Uterus (tissue), 4 donors: ENCODE measurements around the gene NUDT22. TPM values are rescaled to one million over a fixed set of nuclear protein-coding genes. Genes with fewer than 3 reads are reported as not detected.

ENCODE experiments used
- DNase-seq, 2 donors: peaks; one replicate each; pipeline ENCODE4 v3.0.0-alpha.2; 2019 to 2020
- H3K27ac ChIP-seq, 2 donors: fragments of 200-600 bp; sonication (generic); 1 replicate in 1 of 2; 2 replicates in 1 of 2; pipeline ENCODE4 v1.5.1; 2016 to 2018
- H3K27me3 ChIP-seq, 2 donors: fragments of 200-600 bp; sonication (generic); one replicate each; pipeline ENCODE4 v1.5.1; 2018 to 2019; ENCODE audit warnings: control low read depth in 1 of 2
- H3K36me3 ChIP-seq, 2 donors: fragments of 200-600 bp; sonication (generic); one replicate each; pipeline ENCODE4 v1.5.1; 2019; ENCODE audit warnings: control low read depth in 1 of 2
- H3K4me1 ChIP-seq, 2 donors: fragments of 200-600 bp; sonication (generic); one replicate each; pipeline ENCODE4 v1.5.1; 2018 to 2019; ENCODE audit warnings: control low read depth in 1 of 2
- H3K4me3 ChIP-seq, 2 donors: fragments of 200-600 bp; sonication (generic); 1 replicate in 1 of 2; 2 replicates in 1 of 2; pipeline ENCODE4 v1.5.1; 2018 to 2019; ENCODE audit warnings: mild to moderate bottlenecking in 1 of 2
- H3K9me3 ChIP-seq, 2 donors: fragments of 200-600 bp; sonication (generic); one replicate each; pipeline ENCODE4 v1.5.1; 2019; ENCODE audit warnings: control low read depth in 1 of 2
- CTCF ChIP-seq, 4 experiments: fragments of 200-600 bp in 2 of 4; fragments of 450-650 bp in 2 of 4; sonication (generic) in 2 of 4; IDR thresholded peaks; one replicate each; pipeline ENCODE4 v1.5.1; 2016 to 2019; ENCODE audit warnings: antibody characterized with exemption in 4 of 4, mild to moderate bottlenecking in 2 of 4, moderate library complexity in 1 of 4
- POLR2A ChIP-seq, 2 donors: fragments of 450-650 bp; IDR thresholded peaks; one replicate each; pipeline ENCODE4 v1.6.1; 2016; ENCODE audit warnings: antibody characterized with exemption in 2 of 2, mild to moderate bottlenecking in 1 of 2, moderate library complexity in 1 of 2
- intact Hi-C: fragments of 100-400 bp; cut with DNase I; formaldehyde crosslinking; loops from one replicate; pipeline ENCODE4 v1.15.1; 2023; ENCODE audit warnings: low total_unique reads
- total RNA-seq, 4 donors: library from RNA; depleted of rRNA in 3 of 4; stranded (reverse); fragments of >200 nt in 3 of 4; gene quantifications; one replicate each; pipeline versions ENCODE4 v1.1.0 to v1.2.4, GENCODE V29; 2014 to 2023
- donor health status: DM: yes; HTN: yes; CAD: no.

NUDT22 gene
- total RNA-seq, 4 donors from 2014 or later, result 10.8 to 44.9 (median 34.0) TPM

- H3K27ac ChIP-seq, result peak overlapping the region; percentile 63 to 75
- no peaks in the 10 kb centered on the region for H3K9me3 ChIP-seq
- H3K4me3 ChIP-seq, result peak overlapping the region; percentile 82 to 88
- H3K27me3 ChIP-seq, result no peaks in the 10 kb centered on the region
- peak; percentile 58 for DNase-seq
- H3K36me3 ChIP-seq, result no peaks in the 10 kb centered on the region
- peaks cover 0 to 16% of the 10 kb centered on the region in 2 donors for H3K4me1 ChIP-seq
- intact Hi-C loops, result no loop called here
- TF ChIP-seq POLR2A (IDR thresholded peaks at IDR 0.05), result no peak
- TF ChIP-seq CTCF (IDR thresholded peaks at IDR 0.05), result peak in 2 of 4 experiments; percentile 28 to 32
Observed at GRCh38 chr11:64252003-64252872, 26.2 kb downstream of the NUDT22 start.

GRCh38 chr11:64253043-64253442 lies 27.0 kb downstream of the NUDT22 start:
- peak overlapping the region; percentile 63 to 75 for H3K27ac ChIP-seq
- intact Hi-C loops, result no loop called here

GRCh38 chr11:64253481-64253880 lies 27.4 kb downstream of the NUDT22 start:
- H3K36me3 ChIP-seq, result no peaks in the 10 kb centered on the region

More at GRCh38 chr11:64253043-64253442, 27.0 kb downstream of the NUDT22 start:
- Histone ChIP-seq H3K9me3 (no peaks in the 10 kb centered on the region), H3K4me3 (peak overlapping the region in 1 of 2 donors; percentile 88), H3K4me1 (peaks cover 0 to 12% of the 10 kb centered on the region in 2 donors), H3K36me3 (no peaks in the 10 kb centered on the region), H3K27me3 (no peaks in the 10 kb centered on the region)
- no peak for DNase-seq
- TF ChIP-seq POLR2A (IDR thresholded peaks at IDR 0.05) (no peak), CTCF (IDR thresholded peaks at IDR 0.05) (no peak)

GRCh38 chr11:64254326-64254725 lies 28.3 kb downstream of the NUDT22 start:
- intact Hi-C loops, result no loop called here
- Histone ChIP-seq H3K27ac (no peak overlapping the region), H3K4me1 (peaks cover 0 to 12% of the 10 kb centered on the region in 2 donors), H3K9me3 (no peaks in the 10 kb centered on the region), H3K36me3 (no peaks in the 10 kb centered on the region), H3K27me3 (no peaks in the 10 kb centered on the region), H3K4me3 (no peak overlapping the region)
- DNase-seq, result no peak
- no peak for TF ChIP-seq CTCF (IDR thresholded peaks at IDR 0.05)
- no peak for TF ChIP-seq POLR2A (IDR thresholded peaks at IDR 0.05)

More at GRCh38 chr11:64253481-64253880, 27.4 kb downstream of the NUDT22 start:
- Histone ChIP-seq H3K4me3 (no peak overlapping the region), H3K4me1 (peaks cover 0 to 12% of the 10 kb centered on the region in 2 donors), H3K27me3 (no peaks in the 10 kb centered on the region), H3K9me3 (no peaks in the 10 kb centered on the region), H3K27ac (no peak overlapping the region)
- intact Hi-C loops, result no loop called here
- TF ChIP-seq POLR2A (IDR thresholded peaks at IDR 0.05) (no peak), CTCF (IDR thresholded peaks at IDR 0.05) (no peak)
- no peak for DNase-seq
